ENCODE results near the gene DPT.

DNA sequence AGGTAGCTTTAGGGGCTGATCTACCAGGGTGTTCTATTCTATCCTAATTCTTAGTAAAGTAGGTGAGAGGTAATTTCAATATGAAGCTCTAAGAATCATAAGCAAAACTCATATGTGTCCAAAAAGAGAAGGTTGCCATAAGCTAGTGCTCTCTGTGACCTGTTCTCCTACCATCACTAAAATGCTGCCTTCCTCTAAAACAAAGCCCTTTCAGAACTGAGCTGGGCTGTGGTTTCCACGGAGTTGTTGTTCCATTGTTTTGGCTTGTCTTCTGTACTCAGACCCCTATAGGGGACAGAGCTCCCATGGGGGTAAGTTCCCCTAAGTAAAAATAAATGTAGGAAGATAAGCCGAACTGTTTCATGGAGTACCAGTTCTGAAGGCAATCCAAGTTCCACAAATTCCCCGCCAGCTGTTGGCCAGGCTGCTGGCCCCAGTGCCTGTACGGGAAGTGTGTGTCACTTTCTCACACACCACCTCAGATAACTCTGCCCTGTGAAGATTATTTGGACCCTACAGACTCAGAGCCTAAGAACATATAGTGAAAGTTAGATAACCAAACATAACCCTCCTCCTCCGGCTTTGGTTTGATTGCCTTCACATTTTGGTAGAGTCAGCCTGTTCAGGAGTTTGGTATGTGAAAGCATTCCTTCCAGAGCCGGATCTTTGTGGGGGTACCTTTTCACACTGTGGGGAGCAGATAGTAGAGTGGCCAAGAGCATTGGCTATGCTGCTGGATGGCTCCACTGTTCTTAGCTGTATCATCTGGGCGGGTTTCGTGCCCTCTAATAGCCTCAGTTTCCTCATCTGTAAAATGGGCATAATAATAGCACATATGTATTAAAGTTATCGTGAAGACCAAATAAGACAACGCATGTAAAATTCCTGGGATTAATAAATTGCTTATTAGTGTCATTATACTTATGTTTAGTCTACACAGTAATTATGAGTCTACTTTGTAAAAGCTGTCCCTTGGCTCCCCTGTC lies 10.8 kb downstream of the DPT start:
- TF ChIP-seq, protein P1, sequence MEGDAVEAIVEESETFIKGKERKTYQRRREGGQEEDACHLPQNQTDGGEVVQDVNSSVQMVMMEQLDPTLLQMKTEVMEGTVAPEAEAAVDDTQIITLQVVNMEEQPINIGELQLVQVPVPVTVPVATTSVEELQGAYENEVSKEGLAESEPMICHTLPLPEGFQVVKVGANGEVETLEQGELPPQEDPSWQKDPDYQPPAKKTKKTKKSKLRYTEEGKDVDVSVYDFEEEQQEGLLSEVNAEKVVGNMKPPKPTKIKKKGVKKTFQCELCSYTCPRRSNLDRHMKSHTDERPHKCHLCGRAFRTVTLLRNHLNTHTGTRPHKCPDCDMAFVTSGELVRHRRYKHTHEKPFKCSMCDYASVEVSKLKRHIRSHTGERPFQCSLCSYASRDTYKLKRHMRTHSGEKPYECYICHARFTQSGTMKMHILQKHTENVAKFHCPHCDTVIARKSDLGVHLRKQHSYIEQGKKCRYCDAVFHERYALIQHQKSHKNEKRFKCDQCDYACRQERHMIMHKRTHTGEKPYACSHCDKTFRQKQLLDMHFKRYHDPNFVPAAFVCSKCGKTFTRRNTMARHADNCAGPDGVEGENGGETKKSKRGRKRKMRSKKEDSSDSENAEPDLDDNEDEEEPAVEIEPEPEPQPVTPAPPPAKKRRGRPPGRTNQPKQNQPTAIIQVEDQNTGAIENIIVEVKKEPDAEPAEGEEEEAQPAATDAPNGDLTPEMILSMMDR (conservative IDR thresholded peaks at IDR 0.05), result no peak
- no peak for TF ChIP-seq EZH2 (IDR thresholded peaks at IDR 0.05; ENCODE audit: low read depth)
